ENCODE results near the gene DGAT2. TPM values are rescaled to one million over a fixed set of nuclear protein-coding genes. Genes with fewer than 3 reads are reported as not detected.

The DGAT2 gene
- total RNA-seq, 2 donors from 2014 or later: 6.0 to 14.2 TPM

- no peak for TF ChIP-seq CTCF (conservative IDR thresholded peaks at IDR 0.05)
- H3K4me1 ChIP-seq (ENCODE audit: control insufficient read depth, insufficient read depth, low read length): no peaks in the 10 kb centered on the region
- H3K4me3 Mint-ChIP-seq: no peak overlapping the region
- no peak overlapping the region for H3K4me3 ChIP-seq (ENCODE audit: low read length)
- H3K27me3 ChIP-seq (ENCODE audit: control insufficient read depth, insufficient read depth, low read length, poor library complexity, severe bottlenecking): peaks cover 24% of the 10 kb centered on the region
- no peaks in the 10 kb centered on the region for H3K36me3 ChIP-seq (ENCODE audit: control insufficient read depth, insufficient read depth, low read length)
- peaks cover 8% of the 10 kb centered on the region for H3K9me3 Mint-ChIP-seq
- H3K27ac ChIP-seq (ENCODE audit: low read depth, low read length): no peak overlapping the region
- WGBS, 2 experiments (ENCODE audit: insufficient coverage in 1 of 2, insufficient read length in 1 of 2): 74 to 81% methylated on average over 3 to 6 of the region's 6 CpGs
- peak; percentile 57 for DNase-seq
- H3K36me3 Mint-ChIP-seq (ENCODE audit: low read depth): no peaks in the 10 kb centered on the region
- H3K9me3 ChIP-seq (ENCODE audit: control insufficient read depth, low read length): no peaks in the 10 kb centered on the region
- peaks cover 71% of the 10 kb centered on the region for H3K27me3 Mint-ChIP-seq (ENCODE audit: insufficient read depth)
- peaks cover 22% of the 10 kb centered on the region for H3K4me1 Mint-ChIP-seq
- no peak overlapping the region for H3K27ac Mint-ChIP-seq
- H3K9ac ChIP-seq (ENCODE audit: extremely low read depth, low read length, poor library complexity, severe bottlenecking): no peak overlapping the region
These were observed 1.4 kb upstream of the DGAT2 start for GRCh38 chr11:75767228-75767572.

GRCh38 chr11:75767793-75768111, 826 bp upstream of the DGAT2 start:
- H3K4me1 ChIP-seq (ENCODE audit: control insufficient read depth, insufficient read depth, low read length): no peaks in the 10 kb centered on the region
- DNase-seq: no peak
- peaks cover 22% of the 10 kb centered on the region for H3K4me1 Mint-ChIP-seq
- no peaks in the 10 kb centered on the region for H3K9me3 ChIP-seq (ENCODE audit: control insufficient read depth, low read length)
- H3K27ac ChIP-seq (ENCODE audit: low read depth, low read length): no peak overlapping the region
- peaks cover 8% of the 10 kb centered on the region for H3K9me3 Mint-ChIP-seq
- no peak overlapping the region for H3K27ac Mint-ChIP-seq
- no peak overlapping the region for H3K4me3 ChIP-seq (ENCODE audit: low read length)
- no peaks in the 10 kb centered on the region for H3K36me3 Mint-ChIP-seq (ENCODE audit: low read depth)
- no peak overlapping the region for H3K9ac ChIP-seq (ENCODE audit: extremely low read depth, low read length, poor library complexity, severe bottlenecking)
- WGBS, 2 experiments (ENCODE audit: insufficient coverage in 1 of 2, insufficient read length in 1 of 2): 60% methylated on average over 1 of the region's 1 CpG; no CpG with 5 or more reads in 1 of the 2 experiments
- H3K4me3 Mint-ChIP-seq: no peak overlapping the region
- no peaks in the 10 kb centered on the region for H3K36me3 ChIP-seq (ENCODE audit: control insufficient read depth, insufficient read depth, low read length)
- TF ChIP-seq CTCF (conservative IDR thresholded peaks at IDR 0.05): no peak
- H3K27me3 ChIP-seq (ENCODE audit: control insufficient read depth, insufficient read depth, low read length, poor library complexity, severe bottlenecking): peaks cover 24% of the 10 kb centered on the region
- H3K27me3 Mint-ChIP-seq (ENCODE audit: insufficient read depth): peaks cover 75% of the 10 kb centered on the region

GRCh38 chr11:75768909-75769771, 562 bp downstream of the DGAT2 start:
- H3K4me3 Mint-ChIP-seq: peak overlapping the region; percentile 43
- peak; percentile 1 for TF ChIP-seq CTCF (conservative IDR thresholded peaks at IDR 0.05)
- H3K27ac ChIP-seq (ENCODE audit: low read depth, low read length): no peak overlapping the region
- WGBS, 2 experiments (ENCODE audit: insufficient coverage in 1 of 2, insufficient read length in 1 of 2): 10 to 16% methylated on average over 12 to 46 of the region's 46 CpGs
- no peaks in the 10 kb centered on the region for H3K36me3 Mint-ChIP-seq (ENCODE audit: low read depth)
- no peaks in the 10 kb centered on the region for H3K9me3 ChIP-seq (ENCODE audit: control insufficient read depth, low read length)
- peak overlapping the region; percentile 75 for H3K4me3 ChIP-seq (ENCODE audit: low read length)
- peak; percentile 81 for DNase-seq
- no peak overlapping the region for H3K27ac Mint-ChIP-seq
- peaks cover 19% of the 10 kb centered on the region for H3K4me1 Mint-ChIP-seq
- H3K9me3 Mint-ChIP-seq: peaks cover 8% of the 10 kb centered on the region
- H3K27me3 Mint-ChIP-seq (ENCODE audit: insufficient read depth): peaks cover 81% of the 10 kb centered on the region
- no peaks in the 10 kb centered on the region for H3K4me1 ChIP-seq (ENCODE audit: control insufficient read depth, insufficient read depth, low read length)
- no peak overlapping the region for H3K9ac ChIP-seq (ENCODE audit: extremely low read depth, low read length, poor library complexity, severe bottlenecking)
- H3K27me3 ChIP-seq (ENCODE audit: control insufficient read depth, insufficient read depth, low read length, poor library complexity, severe bottlenecking): peaks cover 24% of the 10 kb centered on the region
- H3K36me3 ChIP-seq (ENCODE audit: control insufficient read depth, insufficient read depth, low read length): no peaks in the 10 kb centered on the region

Data from endodermal cell (in vitro differentiated cells).